Endothelial cell of umbilical vein (primary cell): ENCODE results near the gene ZFX. TPM values are rescaled to one million over a fixed set of nuclear protein-coding genes. Genes with fewer than 3 reads are reported as not detected.

ENCODE experiments used
- BruUV-seq: library from RNA; stranded (reverse); fragments of 400-500 nt; replicated peaks from 2 replicates; lab custom pipeline; 2021; lab: Mats Ljungman, UMichigan
- CTCF ChIA-PET: fragments of 300-600, 350-600 bp; sonication (Branson Sonifier 250); formaldehyde crosslinking; loops from one replicate; lab custom pipeline; 2021; ENCODE audit warnings: antibody characterized with exemption, inconsistent platforms; lab: Charles Lee
- POLR2A ChIA-PET: fragments of 300-600, 350-600 bp; sonication (Branson Sonifier 250); formaldehyde crosslinking; loops from one replicate; lab custom pipeline; 2021; ENCODE audit warnings: antibody characterized with exemption, inconsistent platforms; lab: Charles Lee
- DNase-seq: peaks from one replicate; pipeline ENCODE4 v3.0.0-alpha.2; 2011; ENCODE audit warnings: low read depth, low spot score
- FAIRE-seq: peaks from 2 replicates; lab custom pipeline; 2011; peaks lifted over from hg19 to GRCh38; lab: Jason Lieb, UNC
- H2AFZ ChIP-seq: 2 replicates; pipeline ENCODE4 v1.6.0; 2012; ENCODE audit warnings: low read depth, low read length, control low read depth, inconsistent platforms
- H3K27ac ChIP-seq: 2 replicates; pipeline ENCODE4 v1.5.1; 2011; ENCODE audit warnings: low read depth, mild to moderate bottlenecking, control low read depth, low read length, moderate library complexity; ENCODE audit not compliant: insufficient read depth
- H3K27me3 ChIP-seq, 2 experiments: 2 replicates each; pipeline versions ENCODE4 v1.6.0 to v1.6.1; 2011; ENCODE audit warnings: low read length in 2 of 2, mixed read lengths in 1 of 2; ENCODE audit not compliant: control insufficient read depth in 2 of 2, insufficient read depth in 2 of 2
- H3K36me3 ChIP-seq, 2 experiments: 2 replicates in 1 of 2; 3 replicates in 1 of 2; pipeline ENCODE4 v1.5.1; 2011; ENCODE audit warnings: low read length in 2 of 2, mild to moderate bottlenecking in 1 of 2, moderate library complexity in 1 of 2; ENCODE audit not compliant: control insufficient read depth in 2 of 2, insufficient read depth in 2 of 2; ENCODE audit errors: extremely low read depth in 1 of 2
- H3K4me1 ChIP-seq: 3 replicates; pipeline ENCODE4 v1.5.1; 2011; ENCODE audit warnings: mild to moderate bottlenecking, low read length; ENCODE audit not compliant: control insufficient read depth, insufficient read depth; ENCODE audit errors: extremely low read depth
- H3K4me2 ChIP-seq: 2 replicates; pipeline ENCODE4 v1.6.1; 2011; ENCODE audit warnings: low read length, control low read depth, mixed read lengths; ENCODE audit not compliant: insufficient read depth
- H3K4me3 ChIP-seq, 3 experiments: fragments of 200-600 bp in 1 of 3; sonication (generic), shearing (Covaris generic) in 1 of 3; replicated peaks in 1 of 3; 2 replicates each; pipeline ENCODE4 v1.5.1; 2011 to 2016; ENCODE audit warnings: control low read depth in 3 of 3, low read length in 3 of 3, mild to moderate bottlenecking in 2 of 3, inconsistent platforms in 1 of 3, low read depth in 1 of 3, moderate library complexity in 1 of 3; ENCODE audit not compliant: insufficient read depth in 1 of 3
- H3K79me2 ChIP-seq: 2 replicates; pipeline ENCODE4 v1.6.0; 2012; ENCODE audit warnings: low read length, inconsistent platforms; ENCODE audit not compliant: control insufficient read depth, insufficient read depth
- H3K9ac ChIP-seq: replicated peaks from 2 replicates; pipeline ENCODE3; 2011; ENCODE audit warnings: low read length, control low read depth; ENCODE audit not compliant: insufficient read depth; ENCODE audit errors: extremely low read depth
- H3K9me1 ChIP-seq: replicated peaks from 3 replicates; pipeline ENCODE4 v1.6.0; 2011; ENCODE audit warnings: mild to moderate bottlenecking, low read length; ENCODE audit not compliant: control insufficient read depth, insufficient read depth; ENCODE audit errors: extremely low read depth
- H3K9me3 ChIP-seq: replicated peaks from 2 replicates; pipeline ENCODE4 v1.5.1; 2012; ENCODE audit warnings: low read length, inconsistent platforms; ENCODE audit not compliant: control insufficient read depth, insufficient read depth
- H4K20me1 ChIP-seq: replicated peaks from 2 replicates; pipeline ENCODE3; 2011; ENCODE audit warnings: mild to moderate bottlenecking, low read length; ENCODE audit not compliant: control insufficient read depth, insufficient read depth; ENCODE audit errors: extremely low read depth
- EZH2 ChIP-seq: IDR thresholded peaks from 2 replicates; pipeline ENCODE4 v1.6.1; 2012; ENCODE audit warnings: borderline replicate concordance, low read depth, mild to moderate bottlenecking, moderate library complexity, low read length, inconsistent platforms; ENCODE audit not compliant: severe bottlenecking
- FOS ChIP-seq: IDR thresholded peaks from 2 replicates; pipeline ENCODE4 v1.6.1; 2011; ENCODE audit warnings: mild to moderate bottlenecking, low read length, moderate library complexity, borderline replicate concordance; ENCODE audit not compliant: insufficient read depth
- GATA2 ChIP-seq: IDR thresholded peaks from 2 replicates; pipeline ENCODE4 v1.7.0; 2011; ENCODE audit warnings: low read depth, mild to moderate bottlenecking, moderate library complexity, mixed read lengths, low read length; ENCODE audit not compliant: insufficient read length, insufficient read depth
- JUN ChIP-seq: IDR thresholded peaks from 2 replicates; pipeline ENCODE4 v1.6.1; 2011; ENCODE audit warnings: borderline replicate concordance, low read depth; ENCODE audit not compliant: insufficient read length, insufficient read depth
- MYC ChIP-seq: IDR thresholded peaks from one replicate; pipeline ENCODE4 v1.6.1; 2011; ENCODE audit warnings: mild to moderate bottlenecking, low read depth, low read length
- POLR2A ChIP-seq: IDR thresholded peaks from 2 replicates; pipeline ENCODE4 v1.6.1; 2012; ENCODE audit warnings: low read depth, mild to moderate bottlenecking, control low read depth, low read length
- POLR2AphosphoS5 ChIP-seq: IDR thresholded peaks from 2 replicates; pipeline ENCODE4 v1.6.1; 2012; ENCODE audit warnings: low read depth, mild to moderate bottlenecking, control low read depth, low read length, moderate library complexity; ENCODE audit not compliant: insufficient read depth
- dilution Hi-C: fragments of 300-500 bp; cut with MboI; formaldehyde crosslinking; loops from one replicate; pipeline ENCODE4 v1.15.0; 2019; ENCODE audit warnings: low sequenced_read_pairs; ENCODE audit not compliant: extremely low pct_ligation_motif_present
- intact Hi-C: fragments of 100-400 bp; cut with micrococcal nuclease; formaldehyde crosslinking; loops from one replicate; pipeline ENCODE4 v1.10.0; 2022
- polyA plus RNA-seq, 4 experiments: library from polyadenylated mRNA; depleted of rRNA in 3 of 4; stranded (reverse) in 3 of 4; unstranded in 1 of 4; fragments of >200 nt; gene quantifications; 2 replicates each; pipeline versions ENCODE4 v1.2.1 to v1.2.3, GENCODE V29; 2011 to 2012; ENCODE audit warnings: missing spikeins in 1 of 4
- total RNA-seq: library from RNA; stranded (reverse); gene quantifications from 2 replicates; pipeline ENCODE4 v1.2.3, GENCODE V29; 2021
- TF ChIP-seq, protein P1 (sequence below), 2 donors: IDR thresholded peaks; 1 replicate in 1 of 2; 2 replicates in 1 of 2; pipeline ENCODE4 v1.5.1; 2011; ENCODE audit warnings: low read length in 2 of 2, mild to moderate bottlenecking in 2 of 2, moderate library complexity in 2 of 2, control low read depth in 1 of 2, inconsistent platforms in 1 of 2, low read depth in 1 of 2; ENCODE audit not compliant: insufficient read depth in 1 of 2; ENCODE audit errors: extremely low read depth in 1 of 2
- TF ChIP-seq, protein P2 (sequence below): IDR thresholded peaks from 2 replicates; pipeline ENCODE4 v1.6.1; 2011; ENCODE audit not compliant: insufficient read depth, insufficient read length

ZFX gene
- total and polyA plus RNA-seq, 2 donors (not counting 3 experiments of a cell fraction or from before 2014, with no cell fraction given) = 11.4 to 34.1 TPM

DNA sequence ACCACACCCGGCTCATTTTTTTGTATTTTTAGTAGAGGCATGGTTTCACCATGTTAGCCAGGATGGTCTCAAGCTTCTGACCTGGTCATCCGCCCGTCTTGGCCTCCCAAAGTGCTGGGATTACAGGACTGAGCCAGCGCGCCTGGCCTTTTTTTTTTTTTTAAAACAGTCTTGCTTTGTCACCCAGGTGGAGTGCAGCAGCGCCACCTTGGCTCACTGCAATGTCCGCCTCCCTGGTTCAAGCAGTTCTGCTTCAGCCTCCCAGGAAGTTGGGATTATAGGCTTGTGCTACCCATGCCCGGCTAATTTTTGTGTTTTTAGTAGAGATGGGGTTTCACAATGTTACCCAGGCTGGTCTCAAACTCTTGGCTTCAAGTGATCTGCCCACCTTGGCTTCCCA is 28.9 kb downstream of the ZFX start:
- no peak overlapping the region for H3K9ac ChIP-seq
- no peak for TF ChIP-seq EZH2
- TF ChIP-seq MYC = no peak
- TF ChIP-seq FOS = no peak
- TF ChIP-seq POLR2AphosphoS5 = no peak
- intact Hi-C loops (no loop called here), dilution Hi-C loops (no loop called here)
- peaks cover 5 to 6% of the 10 kb centered on the region in 2 experiments for H3K36me3 ChIP-seq
- ChIA-PET POLR2A (no interaction called here), CTCF (no interaction called here)
- no peak for DNase-seq
- no peak overlapping the region for H3K27ac ChIP-seq
- FAIRE-seq = no peak
- peaks cover 61% of the 10 kb centered on the region for H3K79me2 ChIP-seq
- no peak overlapping the region for H2AFZ ChIP-seq
- no TSS peak for BruUV-seq
- no peak overlapping the region for H3K4me3 ChIP-seq
- H3K9me3 ChIP-seq = no peaks in the 10 kb centered on the region
- H3K4me1 ChIP-seq = no peaks in the 10 kb centered on the region
- no peaks in the 10 kb centered on the region for H4K20me1 ChIP-seq
- H3K4me2 ChIP-seq = no peak overlapping the region
- H3K9me1 ChIP-seq = no peaks in the 10 kb centered on the region
- no peaks in the 10 kb centered on the region for H3K27me3 ChIP-seq

DNA sequence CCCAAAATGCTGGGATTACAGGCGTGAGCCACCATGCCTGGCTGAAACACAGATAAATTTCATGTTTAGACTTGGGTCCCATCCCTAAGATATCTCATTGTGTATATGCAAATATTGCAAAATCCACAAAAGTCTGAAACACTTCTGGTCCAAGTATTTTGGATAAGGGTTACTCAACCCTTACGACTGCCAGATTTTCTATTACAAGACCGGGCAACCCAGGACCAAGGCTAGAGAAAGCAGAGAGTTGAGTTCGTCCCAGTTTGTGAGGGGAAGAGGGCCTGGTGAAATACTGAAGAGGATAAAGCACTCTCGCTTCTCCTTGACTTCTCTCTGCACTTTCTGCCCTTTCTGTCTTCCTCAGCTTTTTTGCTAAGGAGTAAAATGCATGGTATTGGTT is 34.5 kb downstream of the ZFX start:
- dilution Hi-C loops = no loop called here
- BruUV-seq = no TSS peak
- FAIRE-seq (no peak), DNase-seq (no peak)
- Histone ChIP-seq H3K27ac (no peak overlapping the region), H3K36me3 (peaks cover 4 to 5% of the 10 kb centered on the region in 2 experiments), H3K4me3 (no peak overlapping the region), H3K9me3 (no peaks in the 10 kb centered on the region), H2AFZ (no peak overlapping the region), H4K20me1 (no peaks in the 10 kb centered on the region), H3K27me3 (no peaks in the 10 kb centered on the region), H3K9ac (no peak overlapping the region), H3K79me2 (peaks cover 78% of the 10 kb centered on the region), H3K4me2 (no peak overlapping the region), H3K4me1 (no peaks in the 10 kb centered on the region), H3K9me1 (no peaks in the 10 kb centered on the region)
- POLR2A ChIA-PET = no interaction called here
- TF ChIP-seq MYC (no peak), POLR2AphosphoS5 (no peak), FOS (no peak), EZH2 (no peak), JUN (no peak), POLR2A (no peak), GATA2 (no peak)
- TF ChIP-seq, protein P1, sequence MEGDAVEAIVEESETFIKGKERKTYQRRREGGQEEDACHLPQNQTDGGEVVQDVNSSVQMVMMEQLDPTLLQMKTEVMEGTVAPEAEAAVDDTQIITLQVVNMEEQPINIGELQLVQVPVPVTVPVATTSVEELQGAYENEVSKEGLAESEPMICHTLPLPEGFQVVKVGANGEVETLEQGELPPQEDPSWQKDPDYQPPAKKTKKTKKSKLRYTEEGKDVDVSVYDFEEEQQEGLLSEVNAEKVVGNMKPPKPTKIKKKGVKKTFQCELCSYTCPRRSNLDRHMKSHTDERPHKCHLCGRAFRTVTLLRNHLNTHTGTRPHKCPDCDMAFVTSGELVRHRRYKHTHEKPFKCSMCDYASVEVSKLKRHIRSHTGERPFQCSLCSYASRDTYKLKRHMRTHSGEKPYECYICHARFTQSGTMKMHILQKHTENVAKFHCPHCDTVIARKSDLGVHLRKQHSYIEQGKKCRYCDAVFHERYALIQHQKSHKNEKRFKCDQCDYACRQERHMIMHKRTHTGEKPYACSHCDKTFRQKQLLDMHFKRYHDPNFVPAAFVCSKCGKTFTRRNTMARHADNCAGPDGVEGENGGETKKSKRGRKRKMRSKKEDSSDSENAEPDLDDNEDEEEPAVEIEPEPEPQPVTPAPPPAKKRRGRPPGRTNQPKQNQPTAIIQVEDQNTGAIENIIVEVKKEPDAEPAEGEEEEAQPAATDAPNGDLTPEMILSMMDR (IDR thresholded peaks at IDR 0.05; ENCODE audit: extremely low read depth in 1 of 2, insufficient read depth in 1 of 2, low read depth in 1 of 2, low read length in 2 of 2) = no peak
- TF ChIP-seq, protein P2, sequence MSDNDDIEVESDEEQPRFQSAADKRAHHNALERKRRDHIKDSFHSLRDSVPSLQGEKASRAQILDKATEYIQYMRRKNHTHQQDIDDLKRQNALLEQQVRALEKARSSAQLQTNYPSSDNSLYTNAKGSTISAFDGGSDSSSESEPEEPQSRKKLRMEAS = no peak
- intact Hi-C loops = no loop called here
- CTCF ChIA-PET = no interaction called here
